ENCODE data around the gene TERT. TPM values are rescaled to one million over a fixed set of nuclear protein-coding genes. Genes with fewer than 3 reads are reported as not detected.
"Not testable (repeated sequence)": the region's sequence is repeated elsewhere in the genome, so short reads cannot be mapped to it uniquely, and the experiment has no call there.

The TERT gene
- total and polyA plus RNA-seq, 10 of the 15 experiments (the other 5 are each of a cell fraction or from before 2014, with no cell fraction given) = 0.08 to 21.5 (median 5.0) TPM

DNA sequence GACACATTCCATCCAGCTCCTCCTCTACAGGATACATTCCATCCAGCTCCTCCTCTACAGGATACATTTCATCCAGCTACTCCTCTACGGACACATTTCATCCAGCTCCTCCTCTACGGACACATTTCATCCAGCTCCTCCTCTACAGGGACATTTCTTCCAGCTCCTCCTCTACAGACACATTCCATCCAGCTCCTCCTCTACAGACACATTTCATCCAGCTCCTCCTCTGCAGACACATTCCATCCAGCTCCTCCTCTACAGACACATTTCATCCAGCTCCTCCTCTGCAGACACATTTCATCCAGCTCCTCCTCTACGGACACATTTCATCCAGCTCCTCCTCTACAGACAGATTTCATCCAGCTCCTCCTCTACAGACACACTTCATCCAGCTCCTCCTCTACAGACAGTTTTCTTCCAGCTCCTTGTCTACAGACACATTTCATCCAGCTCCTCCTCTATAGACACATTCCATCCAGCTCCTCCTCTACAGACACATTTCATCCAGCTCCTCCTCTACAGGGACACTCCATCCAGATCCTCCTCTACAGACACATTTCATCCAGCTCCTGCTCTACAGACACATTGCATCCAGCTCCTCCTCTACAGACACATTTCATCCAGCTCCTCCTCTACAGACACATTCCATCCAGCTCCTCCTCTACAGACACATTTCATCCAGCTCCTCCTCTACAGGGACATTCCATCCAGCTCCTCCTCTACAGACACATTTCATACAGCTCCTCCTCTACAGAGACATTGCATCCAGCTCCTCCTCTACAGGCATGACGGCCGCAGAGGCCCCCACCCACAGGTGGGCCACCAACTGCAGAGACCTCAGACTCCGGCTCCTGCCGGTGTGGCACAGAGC, 33.6 kb upstream of the TERT start:
- ATAC-seq; H3K9ac ChIP-seq (ENCODE audit: control insufficient read depth, insufficient read depth, low read length); RAD21 ChIA-PET (ENCODE audit: unreplicated experiment); H3K4me2 ChIP-seq (ENCODE audit: control insufficient read depth, insufficient read depth); H4K20me1 ChIP-seq (ENCODE audit: control insufficient read depth, insufficient read depth); in situ Hi-C loops (cut with MboI); H3K27me3 ChIP-seq (replicated peaks in 1 of 2; ENCODE audit: control insufficient read depth in 2 of 2, insufficient read depth in 2 of 2, low read length in 1 of 2); intact Hi-C loops (cut with micrococcal nuclease; ENCODE audit: unreplicated experiment); H2AFZ ChIP-seq (ENCODE audit: control insufficient read depth, low read depth, low read length); H3K4me3 ChIP-seq; H3K79me2 ChIP-seq (ENCODE audit: control insufficient read depth, insufficient read depth, low read length); FAIRE-seq; H3K4me1 ChIP-seq (ENCODE audit: control insufficient read depth, insufficient read depth, low read length); SMC1A ChIA-PET (ENCODE audit: uncharacterized antibody, unreplicated experiment); H3K27ac ChIP-seq (ENCODE audit: control insufficient read depth, insufficient read depth); H3K9me3 ChIP-seq (replicated peaks; ENCODE audit: control insufficient read depth, insufficient read depth, low read length); DNase-seq (ENCODE audit: low read depth, low spot score); BruUV-seq (replicated peaks): not testable (repeated sequence)
- ChIA-PET POLR2A (interaction anchor here (1.2 kb wide), 2 partner anchors 11 to 18 kb away, joined by 3 read pairs; no protein-coding TSS in a partner anchor), CTCF (interaction anchor here (0.8 kb wide), 1 partner anchor 26 kb away, joined by 3 read pairs; no protein-coding TSS in a partner anchor)
- peaks cover 19 to 44% of the 10 kb centered on the region in 2 experiments for H3K36me3 ChIP-seq (ENCODE audit: control insufficient read depth in 2 of 2, insufficient read depth in 2 of 2, low read length in 1 of 2)
- WGBS (ENCODE audit: insufficient coverage, insufficient replicate concordance, low lambda C conversion rate, missing lambda C conversion rate) = 90% methylated on average over 7 of the region's 7 CpGs

DNA sequence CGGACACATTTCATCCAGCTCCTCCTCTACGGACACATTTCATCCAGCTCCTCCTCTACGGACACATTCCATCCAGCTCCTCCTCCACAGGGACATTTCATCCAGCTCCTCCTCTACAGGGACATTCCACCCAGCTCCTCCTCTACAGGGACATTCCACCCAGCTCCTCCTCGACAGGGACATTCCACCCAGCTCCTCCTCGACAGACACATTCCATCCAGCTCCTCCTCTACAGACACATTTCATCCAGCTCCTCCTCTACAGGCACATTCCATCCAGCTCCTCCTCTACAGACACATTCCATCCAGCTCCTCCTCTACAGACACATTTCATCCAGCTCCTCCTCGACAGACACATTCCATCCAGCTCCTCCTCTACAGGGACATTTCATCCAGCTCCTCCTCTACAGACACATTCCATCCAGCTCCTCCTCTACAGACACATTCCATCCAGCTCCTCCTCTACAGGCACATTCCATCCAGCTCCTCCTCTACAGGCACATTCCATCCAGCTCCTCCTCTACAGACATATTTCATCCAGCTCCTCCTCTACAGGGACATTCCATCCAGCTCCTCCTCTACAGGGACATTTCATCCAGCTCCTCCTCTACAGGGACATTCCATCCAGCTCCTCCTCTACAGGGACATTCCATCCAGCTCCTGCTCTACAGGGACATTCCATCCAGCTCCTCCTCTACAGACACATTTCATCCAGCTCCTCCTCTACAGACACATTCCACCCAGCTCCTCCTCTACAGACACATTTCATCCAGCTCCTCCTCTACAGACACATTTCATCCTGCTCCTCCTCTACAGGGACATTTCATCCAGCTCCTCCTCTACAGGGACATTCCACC, 32.3 kb upstream of the TERT start:
- H3K4me3 ChIP-seq; H3K27ac ChIP-seq (ENCODE audit: control insufficient read depth, insufficient read depth); BruUV-seq (replicated peaks); intact Hi-C loops (cut with micrococcal nuclease; ENCODE audit: unreplicated experiment); ATAC-seq; H3K79me2 ChIP-seq (ENCODE audit: control insufficient read depth, insufficient read depth, low read length); FAIRE-seq; H3K27me3 ChIP-seq (replicated peaks in 1 of 2; ENCODE audit: control insufficient read depth in 2 of 2, insufficient read depth in 2 of 2, low read length in 1 of 2); H2AFZ ChIP-seq (ENCODE audit: control insufficient read depth, low read depth, low read length); H4K20me1 ChIP-seq (ENCODE audit: control insufficient read depth, insufficient read depth); H3K4me2 ChIP-seq (ENCODE audit: control insufficient read depth, insufficient read depth); DNase-seq (ENCODE audit: low read depth, low spot score); H3K9ac ChIP-seq (ENCODE audit: control insufficient read depth, insufficient read depth, low read length); in situ Hi-C loops (cut with MboI); H3K4me1 ChIP-seq (ENCODE audit: control insufficient read depth, insufficient read depth, low read length); H3K9me3 ChIP-seq (replicated peaks; ENCODE audit: control insufficient read depth, insufficient read depth, low read length): not testable (repeated sequence)
- POLR2A ChIA-PET = interaction anchor here (1.2 kb wide), 2 partner anchors 10 to 16 kb away, joined by 3 read pairs; no protein-coding TSS in a partner anchor
- SMC1A ChIA-PET (ENCODE audit: uncharacterized antibody, unreplicated experiment) = interaction anchor here (0.7 to 1.2 kb wide), 2 partner anchors 9 to 434 kb away, joined by 3 to 5 read pairs; partner anchors contain the start of gene TRIP13
- H3K36me3 ChIP-seq (ENCODE audit: control insufficient read depth in 2 of 2, insufficient read depth in 2 of 2, low read length in 1 of 2) = peaks cover 16 to 52% of the 10 kb centered on the region in 2 experiments
- CTCF ChIA-PET = interaction anchor here (0.6 to 1.6 kb wide), 2 partner anchors 11 to 78 kb away, joined by 4 to 5 read pairs; no protein-coding TSS in a partner anchor
- WGBS (ENCODE audit: insufficient coverage, insufficient replicate concordance, low lambda C conversion rate, missing lambda C conversion rate) = 70% methylated on average over 6 of the region's 6 CpGs
- RAD21 ChIA-PET (ENCODE audit: unreplicated experiment) = interaction anchor here (0.9 to 1.9 kb wide), 3 partner anchors 11 to 118 kb away, joined by 3 to 6 read pairs (median 4); no protein-coding TSS in a partner anchor

DNA sequence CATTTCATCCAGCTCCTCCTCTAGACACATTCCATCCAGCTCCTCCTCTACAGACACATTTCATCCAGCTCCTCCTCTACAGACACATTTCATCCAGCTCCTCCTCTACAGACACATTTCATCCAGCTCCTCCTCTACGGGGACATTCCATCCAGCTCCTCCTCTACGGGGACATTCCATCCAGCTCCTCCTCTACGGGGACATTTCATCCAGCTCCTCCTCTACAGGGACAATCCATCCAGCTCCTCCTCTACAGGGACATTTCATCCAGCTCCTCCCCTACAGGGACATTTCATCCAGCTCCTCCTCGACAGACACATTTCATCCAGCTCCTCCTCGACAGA, 31.6 kb upstream of the TERT start:
- H3K27me3 ChIP-seq (replicated peaks in 1 of 2; ENCODE audit: control insufficient read depth in 2 of 2, insufficient read depth in 2 of 2, low read length in 1 of 2); H3K4me3 ChIP-seq; DNase-seq (ENCODE audit: low read depth, low spot score); H2AFZ ChIP-seq (ENCODE audit: control insufficient read depth, low read depth, low read length); H3K4me1 ChIP-seq (ENCODE audit: control insufficient read depth, insufficient read depth, low read length); H3K27ac ChIP-seq (ENCODE audit: control insufficient read depth, insufficient read depth); BruUV-seq (replicated peaks); H4K20me1 ChIP-seq (ENCODE audit: control insufficient read depth, insufficient read depth); H3K79me2 ChIP-seq (ENCODE audit: control insufficient read depth, insufficient read depth, low read length); H3K9ac ChIP-seq (ENCODE audit: control insufficient read depth, insufficient read depth, low read length); H3K9me3 ChIP-seq (replicated peaks; ENCODE audit: control insufficient read depth, insufficient read depth, low read length); intact Hi-C loops (cut with micrococcal nuclease; ENCODE audit: unreplicated experiment); ATAC-seq; H3K4me2 ChIP-seq (ENCODE audit: control insufficient read depth, insufficient read depth); in situ Hi-C loops (cut with MboI); FAIRE-seq: not testable (repeated sequence)
- 84% methylated on average over 5 of the region's 5 CpGs for WGBS (ENCODE audit: insufficient coverage, insufficient replicate concordance, low lambda C conversion rate, missing lambda C conversion rate)
- H3K36me3 ChIP-seq (ENCODE audit: control insufficient read depth in 2 of 2, insufficient read depth in 2 of 2, low read length in 1 of 2) = peaks cover 10 to 50% of the 10 kb centered on the region in 2 experiments; a peak in 3 of 4 replicates
- POLR2A ChIA-PET = interaction anchor here (0.7 kb wide), 1 partner anchor 9 kb away, joined by 3 read pairs; no protein-coding TSS in a partner anchor
- SMC1A ChIA-PET (ENCODE audit: uncharacterized antibody, unreplicated experiment) = interaction anchor here (1.2 kb wide), 1 partner anchor 9 kb away, joined by 5 read pairs; no protein-coding TSS in a partner anchor
- CTCF ChIA-PET = interaction anchor here (1.6 kb wide), 1 partner anchor 11 kb away, joined by 5 read pairs; no protein-coding TSS in a partner anchor
- RAD21 ChIA-PET (ENCODE audit: unreplicated experiment) = interaction anchor here (0.9 to 1.9 kb wide), 3 partner anchors 10 to 118 kb away, joined by 3 to 6 read pairs (median 4); no protein-coding TSS in a partner anchor
